ENCODE results near the gene MYCBPAP.

MYCBPAP gene

GRCh38 chr17:50542795-50543774 is 34.8 kb downstream of the MYCBPAP start:
- H3K4me1 ChIP-seq (ENCODE audit: control insufficient read depth in 1 of 2, insufficient read depth in 1 of 2, low read depth in 1 of 2, low read length in 1 of 2), result peaks cover 19 to 22% of the 10 kb centered on the region in 2 experiments
- H3K36me3 ChIP-seq, result no peaks in the 10 kb centered on the region
- H3K4me3 ChIP-seq (ENCODE audit: low read depth in 1 of 2, low read length in 1 of 2), result peak overlapping the region in 1 of 2 experiments; percentile 87
- peaks cover 39% of the 10 kb centered on the region for H3K27me3 ChIP-seq
- no peak overlapping the region for H3K27ac ChIP-seq
- H3K9me3 ChIP-seq, result no peaks in the 10 kb centered on the region
- TF ChIP-seq CTCF (IDR thresholded peaks at IDR 0.05), result no peak

GRCh38 chr17:50544516-50544915 is 36.3 kb downstream of the MYCBPAP start:
- H3K36me3 ChIP-seq, result no peaks in the 10 kb centered on the region
- peaks cover 39% of the 10 kb centered on the region for H3K27me3 ChIP-seq
- no peak overlapping the region for H3K27ac ChIP-seq
- no peak overlapping the region for H3K4me3 ChIP-seq (ENCODE audit: low read depth in 1 of 2, low read length in 1 of 2)
- H3K9me3 ChIP-seq, result no peaks in the 10 kb centered on the region
- no peak for TF ChIP-seq CTCF (IDR thresholded peaks at IDR 0.05)
- peaks cover 19 to 22% of the 10 kb centered on the region in 2 experiments for H3K4me1 ChIP-seq (ENCODE audit: control insufficient read depth in 1 of 2, insufficient read depth in 1 of 2, low read depth in 1 of 2, low read length in 1 of 2)

- no peak overlapping the region for H3K27ac ChIP-seq
- peaks cover 19 to 22% of the 10 kb centered on the region in 2 experiments for H3K4me1 ChIP-seq (ENCODE audit: control insufficient read depth in 1 of 2, insufficient read depth in 1 of 2, low read depth in 1 of 2, low read length in 1 of 2)
- no peaks in the 10 kb centered on the region for H3K36me3 ChIP-seq
- no peaks in the 10 kb centered on the region for H3K9me3 ChIP-seq
- H3K27me3 ChIP-seq, result peaks cover 39% of the 10 kb centered on the region
- H3K4me3 ChIP-seq (ENCODE audit: low read depth in 1 of 2, low read length in 1 of 2), result no peak overlapping the region
- TF ChIP-seq CTCF (IDR thresholded peaks at IDR 0.05), result no peak
Observed at GRCh38 chr17:50545311-50545710, 37.1 kb downstream of the MYCBPAP start.

GRCh38 chr17:50546701-50547034 is 38.4 kb downstream of the MYCBPAP start:
- Histone ChIP-seq H3K4me3 (ENCODE audit: low read depth in 1 of 2, low read length in 1 of 2) (peak overlapping the region; percentile 53), H3K27ac (peak overlapping the region; percentile 27), H3K9me3 (no peaks in the 10 kb centered on the region), H3K27me3 (peaks cover 32% of the 10 kb centered on the region), H3K4me1 (ENCODE audit: control insufficient read depth in 1 of 2, insufficient read depth in 1 of 2, low read depth in 1 of 2, low read length in 1 of 2) (peaks cover 18 to 19% of the 10 kb centered on the region in 2 experiments), H3K36me3 (no peaks in the 10 kb centered on the region)
- TF ChIP-seq CTCF (IDR thresholded peaks at IDR 0.05), result no peak

- H3K4me1 ChIP-seq (ENCODE audit: control insufficient read depth in 1 of 2, insufficient read depth in 1 of 2, low read depth in 1 of 2, low read length in 1 of 2), result peaks cover 16 to 19% of the 10 kb centered on the region in 2 experiments
- peak within 1 kb of the TSS; percentile 27 for H3K27ac ChIP-seq
- TF ChIP-seq CTCF (IDR thresholded peaks at IDR 0.05), result peak; percentile 84
- H3K9me3 ChIP-seq, result no peaks in the 10 kb centered on the region
- no peaks in the 10 kb centered on the region for H3K36me3 ChIP-seq
- peak within 1 kb of the TSS; percentile 53 for H3K4me3 ChIP-seq (ENCODE audit: low read depth in 1 of 2, low read length in 1 of 2)
- H3K27me3 ChIP-seq, result peaks cover 32% of the 10 kb centered on the region
Observed at GRCh38 chr17:50547035-50547735, 38.9 kb downstream of the MYCBPAP start, which contains the start of gene SPATA20. Gene SPATA20 (plus strand): TSS chr17:50547174. CDS start chr17:50547209, 35 bp downstream.
